Fibroblast of the aortic adventitia (primary cell): ENCODE measurements around the gene SLAIN2. TPM values are rescaled to one million over a fixed set of nuclear protein-coding genes. Genes with fewer than 3 reads are reported as not detected.

Source experiments
- DNase-seq: peaks from one replicate; pipeline ENCODE4 v3.0.0-alpha.2; 2010; ENCODE audit warnings: low read depth
- H3K4me3 ChIP-seq: 2 replicates; pipeline ENCODE4 v1.5.1; 2011; ENCODE audit warnings: low read depth, mild to moderate bottlenecking, control low read depth, low read length, moderate library complexity
- CTCF ChIP-seq: IDR thresholded peaks from 2 replicates; pipeline ENCODE4 v1.5.1; 2011; ENCODE audit warnings: mild to moderate bottlenecking, low read length, control low read depth, inconsistent platforms; ENCODE audit not compliant: insufficient read depth
- total RNA-seq: library from RNA; depleted of rRNA; stranded (reverse); fragments of >200 nt; gene quantifications from 2 replicates; pipeline ENCODE4 v1.2.3, GENCODE V29; 2012; ENCODE audit warnings: low replicate concordance

Gene SLAIN2
- total RNA-seq, 1 donor = 93.5 TPM

GRCh38 chr4:48347282-48347921, 6.1 kb downstream of the SLAIN2 start:
- no peak for TF ChIP-seq CTCF
- no peak overlapping the region for H3K4me3 ChIP-seq
- DNase-seq = no peak

- no peak overlapping the region for H3K4me3 ChIP-seq
- no peak for DNase-seq
- no peak for TF ChIP-seq CTCF
Measured at GRCh38 chr4:48350871-48351270, 9.5 kb downstream of the SLAIN2 start.

DNA sequence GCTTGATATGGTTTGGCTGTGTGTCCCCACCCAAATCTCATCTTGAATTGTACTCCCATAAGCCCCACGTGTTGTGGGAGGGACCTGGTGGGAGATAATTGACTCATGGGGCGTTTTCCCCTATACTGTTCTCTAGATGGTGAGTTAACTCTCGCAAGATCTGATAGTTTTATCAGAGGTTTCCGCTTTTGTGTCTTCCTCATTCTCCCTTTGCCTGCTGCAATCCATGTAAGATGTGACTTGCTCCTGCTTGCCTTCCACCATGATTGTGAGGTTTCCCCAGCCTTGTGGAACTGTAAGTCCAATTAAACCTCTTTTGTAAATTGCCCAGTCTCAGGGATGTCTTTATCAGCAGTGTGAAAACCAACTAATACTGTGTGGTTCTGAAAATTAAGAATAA, 11.5 kb downstream of the SLAIN2 start:
- H3K4me3 ChIP-seq = no peak overlapping the region
- DNase-seq = no peak
- no peak for TF ChIP-seq CTCF

- TF ChIP-seq CTCF = no peak
- no peak overlapping the region for H3K4me3 ChIP-seq
- DNase-seq = no peak
Measured at GRCh38 chr4:48356355-48356754, 15.0 kb downstream of the SLAIN2 start.

DNA sequence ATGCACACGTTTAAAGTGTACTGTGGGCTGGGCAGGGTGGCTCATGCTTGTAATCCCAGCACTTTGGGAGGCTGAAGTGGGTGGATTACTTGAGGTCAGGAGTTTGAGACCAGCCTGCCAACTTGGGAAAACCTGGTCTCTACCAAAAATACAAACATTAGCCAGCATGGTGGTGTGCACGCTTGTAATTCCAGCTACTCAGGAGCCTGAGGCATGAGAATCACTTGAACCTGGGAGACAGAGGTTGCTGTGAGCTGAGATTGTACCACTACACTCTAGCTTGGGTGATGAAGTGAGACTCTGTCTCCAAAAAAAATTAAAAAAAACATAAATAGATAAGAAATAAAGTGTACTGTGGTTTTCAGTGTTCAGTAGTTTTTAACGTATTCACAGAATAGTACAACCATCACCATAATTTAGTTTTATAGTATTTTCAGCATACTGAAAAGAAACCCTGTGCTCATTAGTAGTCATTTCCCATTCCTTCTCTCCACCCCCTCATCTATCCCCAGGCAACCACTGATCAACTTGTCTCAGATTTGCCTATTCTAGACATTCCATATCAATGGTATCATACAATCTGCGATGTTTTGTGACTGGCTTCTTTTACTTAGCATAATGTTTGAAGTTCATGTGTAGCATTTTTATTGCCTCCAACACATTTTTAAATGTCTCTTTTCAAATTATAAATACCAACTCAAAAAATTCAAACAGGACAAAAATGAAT, 19.1 kb downstream of the SLAIN2 start:
- TF ChIP-seq CTCF = no peak
- no peak overlapping the region for H3K4me3 ChIP-seq
- peak; percentile 54 for DNase-seq

DNA sequence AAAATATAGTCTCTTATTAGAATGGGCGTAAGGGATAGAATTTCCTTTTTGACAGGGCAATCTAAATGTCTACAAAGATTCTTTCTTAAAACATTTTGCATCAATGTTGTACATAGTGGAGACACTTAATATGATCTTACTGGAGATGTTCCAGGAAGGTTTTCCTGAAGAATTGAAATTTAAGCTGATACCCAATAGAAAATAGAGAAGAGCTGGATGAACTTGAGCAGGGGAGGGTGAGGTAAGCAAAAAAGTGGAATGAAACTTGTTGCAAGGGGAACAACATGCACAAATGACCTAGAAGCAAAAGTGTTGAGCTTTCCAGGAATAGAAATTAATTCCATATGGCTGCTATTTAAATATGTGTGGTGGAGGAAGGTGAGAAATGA, 19.7 kb downstream of the SLAIN2 start:
- TF ChIP-seq CTCF = no peak
- no peak overlapping the region for H3K4me3 ChIP-seq
- DNase-seq = peak; percentile 33
